ENCODE results near the gene PCBD2.
A peak's percentile ranks its signal among the peaks of the same experiment; 100 is the strongest.
"Not testable (repeated sequence)": the region's sequence is repeated elsewhere in the genome, so short reads cannot be mapped to it uniquely, and the experiment has no call there.

Gene PCBD2

GRCh38 chr5:134891473-134891872 lies 13.5 kb upstream of the PCBD2 start:
- DNase-seq = no peak
- TF ChIP-seq GATA1 (IDR thresholded peaks at IDR 0.05; ENCODE audit: low read depth, low read length) (no peak), POLR2A (IDR thresholded peaks at IDR 0.05; ENCODE audit: low read length) (no peak)

- DNase-seq = no peak
- TF ChIP-seq GATA1 (IDR thresholded peaks at IDR 0.05; ENCODE audit: low read depth, low read length) (no peak), POLR2A (IDR thresholded peaks at IDR 0.05; ENCODE audit: low read length) (no peak)
Observed at GRCh38 chr5:134892282-134892681, 12.6 kb upstream of the PCBD2 start.

- DNase-seq = no peak
- TF ChIP-seq POLR2A (IDR thresholded peaks at IDR 0.05; ENCODE audit: low read length) (no peak), GATA1 (IDR thresholded peaks at IDR 0.05; ENCODE audit: low read depth, low read length) (no peak)
Observed at GRCh38 chr5:134892926-134893325, 12.0 kb upstream of the PCBD2 start.

- TF ChIP-seq GATA1 (IDR thresholded peaks at IDR 0.05; ENCODE audit: low read depth, low read length) (no peak), POLR2A (IDR thresholded peaks at IDR 0.05; ENCODE audit: low read length) (no peak)
- DNase-seq = no peak
Observed at GRCh38 chr5:134893748-134894505, 11.0 kb upstream of the PCBD2 start.

- no peak for DNase-seq
Observed at GRCh38 chr5:134902071-134902801, 2.7 kb upstream of the PCBD2 start.

GRCh38 chr5:134905246-134905996 lies 490 bp downstream of the PCBD2 start:
- peak; percentile 86 to 91 for DNase-seq
- TF ChIP-seq POLR2A (IDR thresholded peaks at IDR 0.05; ENCODE audit: low read length) (peak; percentile 8), GATA1 (IDR thresholded peaks at IDR 0.05; ENCODE audit: low read depth, low read length) (no peak)

More at GRCh38 chr5:134902071-134902801, 2.7 kb upstream of the PCBD2 start:
- TF ChIP-seq POLR2A (IDR thresholded peaks at IDR 0.05; ENCODE audit: low read length) (no peak), GATA1 (IDR thresholded peaks at IDR 0.05; ENCODE audit: low read depth, low read length) (no peak)

GRCh38 chr5:134906811-134907210 lies 1.9 kb downstream of the PCBD2 start:
- TF ChIP-seq POLR2A (IDR thresholded peaks at IDR 0.05; ENCODE audit: low read length) (no peak), GATA1 (IDR thresholded peaks at IDR 0.05; ENCODE audit: low read depth, low read length) (no peak)
- DNase-seq = no peak

GRCh38 chr5:134910752-134911151 lies 5.8 kb downstream of the PCBD2 start:
- not testable (repeated sequence) for DNase-seq

- TF ChIP-seq POLR2A (IDR thresholded peaks at IDR 0.05; ENCODE audit: low read length) (no peak), GATA1 (IDR thresholded peaks at IDR 0.05; ENCODE audit: low read depth, low read length) (no peak)
- DNase-seq = no peak
Observed at GRCh38 chr5:134911285-134912206, 6.6 kb downstream of the PCBD2 start.

- TF ChIP-seq POLR2A (IDR thresholded peaks at IDR 0.05; ENCODE audit: low read length) = no peak
- TF ChIP-seq GATA1 (IDR thresholded peaks at IDR 0.05; ENCODE audit: low read depth, low read length) = no peak
- no peak for DNase-seq
Observed at GRCh38 chr5:134913254-134913653, 8.3 kb downstream of the PCBD2 start.

- no peak for DNase-seq
- TF ChIP-seq GATA1 (IDR thresholded peaks at IDR 0.05; ENCODE audit: low read depth, low read length) (no peak), POLR2A (IDR thresholded peaks at IDR 0.05; ENCODE audit: low read length) (no peak)
Observed at GRCh38 chr5:134913795-134914194, 8.9 kb downstream of the PCBD2 start.

GRCh38 chr5:134917070-134917815 lies 12.3 kb downstream of the PCBD2 start:
- no peak for TF ChIP-seq POLR2A (IDR thresholded peaks at IDR 0.05; ENCODE audit: low read length)
- TF ChIP-seq GATA1 (IDR thresholded peaks at IDR 0.05; ENCODE audit: low read depth, low read length) = no peak
- peak in 1 of 2 experiments; percentile 14 for DNase-seq

- no peak for DNase-seq
- TF ChIP-seq GATA1 (IDR thresholded peaks at IDR 0.05; ENCODE audit: low read depth, low read length) = no peak
Observed at GRCh38 chr5:134918861-134919260, 13.9 kb downstream of the PCBD2 start.

Data from erythroblast (primary cell).